ENCODE measurements around the gene SS18L1.

SS18L1 gene

GRCh38 chr20:62228982-62229545 lies 85.5 kb downstream of the SS18L1 start:
- TF ChIP-seq ZFX (IDR thresholded peaks at IDR 0.05) (no peak), CTCF (conservative IDR thresholded peaks at IDR 0.05) (no peak)
- H3K27ac ChIP-seq, result peak overlapping the region; percentile 97

GRCh38 chr20:62229667-62230066 lies 86.1 kb downstream of the SS18L1 start:
- H3K27ac ChIP-seq, result no peak overlapping the region
- TF ChIP-seq CTCF (conservative IDR thresholded peaks at IDR 0.05) (no peak), ZFX (IDR thresholded peaks at IDR 0.05) (no peak)

- no peak for TF ChIP-seq ZFX (IDR thresholded peaks at IDR 0.05)
- no peak for TF ChIP-seq CTCF (conservative IDR thresholded peaks at IDR 0.05)
- no peak overlapping the region; the same call in 1 of the 2 replicates for H3K27ac ChIP-seq
Measured at GRCh38 chr20:62230276-62230675, 86.7 kb downstream of the SS18L1 start.

GRCh38 chr20:62230696-62231095 lies 87.1 kb downstream of the SS18L1 start:
- peak overlapping the region; percentile 82; the same call in 1 of the 2 replicates for H3K27ac ChIP-seq
- TF ChIP-seq CTCF (conservative IDR thresholded peaks at IDR 0.05) (no peak), ZFX (IDR thresholded peaks at IDR 0.05) (no peak)

GRCh38 chr20:62231292-62231691 lies 87.7 kb downstream of the SS18L1 start:
- peak overlapping the region; percentile 82 for H3K27ac ChIP-seq
- TF ChIP-seq ZFX (IDR thresholded peaks at IDR 0.05), result no peak

Measured in C4-2B (cell line).